Measurements from ENCODE around the gene MRPL57.
"Not testable (repeated sequence)": the region's sequence is repeated elsewhere in the genome, so short reads cannot be mapped to it uniquely, and the experiment has no call there.

MRPL57 gene

DNA sequence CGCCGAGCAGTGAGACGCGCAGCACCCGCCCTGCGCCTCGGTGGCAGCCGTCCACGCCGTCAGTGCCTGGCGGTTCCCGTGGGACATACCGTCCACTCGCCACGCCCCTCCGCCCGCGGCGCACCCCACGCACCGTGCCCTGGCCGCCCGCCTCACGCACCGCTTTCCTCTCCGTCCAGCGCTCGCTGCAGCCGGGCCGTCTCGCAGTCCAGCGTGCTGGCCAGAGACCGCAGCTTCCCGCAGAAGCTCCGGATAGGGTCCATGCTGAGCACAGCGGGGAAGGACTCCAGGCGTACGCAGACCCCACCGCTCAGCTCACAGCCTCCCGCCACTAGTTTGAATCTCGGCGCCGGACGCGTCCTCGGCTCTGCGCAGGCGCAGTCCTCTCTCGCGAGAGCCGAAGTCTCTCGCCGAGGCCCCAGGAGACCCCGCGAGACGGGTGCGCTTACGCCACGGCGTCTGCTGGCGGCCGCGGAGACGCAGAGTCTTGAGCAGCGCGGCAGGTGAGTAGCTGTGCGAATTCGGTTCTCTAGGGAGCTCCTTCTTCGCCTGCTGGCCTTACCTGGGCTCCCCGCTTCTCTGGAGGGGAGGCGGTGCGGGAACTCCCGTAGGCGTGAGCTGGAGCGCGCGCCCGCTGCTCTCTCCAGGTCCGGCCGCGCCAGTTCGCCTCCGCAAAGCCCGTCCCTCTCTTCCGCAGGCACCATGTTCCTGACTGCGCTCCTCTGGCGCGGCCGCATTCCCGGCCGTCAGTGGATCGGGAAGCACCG is at the start of gene MRPL57, which contains the start of gene SKA3:
Gene MRPL57 (plus strand): TSS at position 444 of the 767 bp plus-strand sequence. CDS start 259 bp downstream, at position 703.
Gene SKA3 (minus strand): TSS at position 338 of the 767 bp plus-strand sequence. CDS start 75 bp downstream, at position 263.
- peak within 1 kb of the TSS; percentile 60 for H3K4me3 ChIP-seq (ENCODE audit: low read depth, low read length)

GRCh38 chr13:21130116-21130515 is 46.3 kb upstream of the MRPL57 start:
- H3K4me3 ChIP-seq (ENCODE audit: low read depth, low read length), result no peak overlapping the region

- no peak overlapping the region for H3K4me3 ChIP-seq (ENCODE audit: low read depth, low read length)
Measured at GRCh38 chr13:21133077-21133476, 43.4 kb upstream of the MRPL57 start.

DNA sequence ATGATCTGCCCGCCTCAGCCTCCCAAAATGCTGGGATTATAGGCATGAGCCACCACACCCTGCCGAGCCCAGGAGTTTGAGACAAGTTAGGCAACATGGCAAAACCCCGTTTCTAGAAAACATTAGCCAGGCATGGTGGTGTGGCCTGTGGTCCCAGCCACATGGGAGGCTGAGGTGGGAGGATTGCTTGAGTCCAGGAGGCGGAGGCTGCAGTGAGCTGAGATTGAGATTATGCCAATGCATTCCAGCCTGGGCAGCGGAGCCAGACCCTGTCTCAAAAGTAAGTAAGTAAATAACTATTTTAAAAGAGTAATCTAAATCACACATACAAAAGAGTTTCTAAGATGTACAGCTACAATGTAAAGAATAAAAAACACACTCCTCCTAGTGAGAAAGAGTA is 42.0 kb upstream of the MRPL57 start:
- H3K4me3 ChIP-seq (ENCODE audit: low read depth, low read length), result no peak overlapping the region

- not testable (repeated sequence) for H3K4me3 ChIP-seq (ENCODE audit: low read depth, low read length)
Measured at GRCh38 chr13:21135833-21136232, 40.6 kb upstream of the MRPL57 start.

GRCh38 chr13:21137696-21138095 is 38.8 kb upstream of the MRPL57 start:
- no peak overlapping the region for H3K4me3 ChIP-seq (ENCODE audit: low read depth, low read length)

GRCh38 chr13:21138561-21138960 is 37.9 kb upstream of the MRPL57 start:
- no peak overlapping the region for H3K4me3 ChIP-seq (ENCODE audit: low read depth, low read length)

DNA sequence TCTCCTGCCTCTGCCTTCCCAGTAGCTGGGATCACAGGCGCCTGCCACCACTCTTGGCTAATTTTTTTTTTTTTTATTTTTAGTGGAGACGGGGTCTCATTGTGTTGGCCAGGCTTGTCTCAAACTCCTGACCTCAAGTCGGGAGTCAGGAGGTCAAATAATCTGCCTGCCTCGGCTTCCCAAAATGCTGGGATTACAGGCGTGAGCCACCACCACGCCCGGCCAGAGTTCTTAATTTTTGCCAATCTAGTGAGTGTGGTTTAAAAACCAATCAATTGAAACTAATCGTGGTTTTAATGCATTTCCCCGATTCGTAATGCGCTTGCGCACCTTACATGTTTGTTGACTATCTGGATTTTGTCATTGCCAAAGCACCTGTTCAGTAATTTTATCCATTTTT is 37.1 kb upstream of the MRPL57 start:
- H3K4me3 ChIP-seq (ENCODE audit: low read depth, low read length), result peak overlapping the region; percentile 99

GRCh38 chr13:21142766-21143165 is 33.7 kb upstream of the MRPL57 start:
- peak overlapping the region; percentile 1 for H3K4me3 ChIP-seq (ENCODE audit: low read depth, low read length)

GRCh38 chr13:21147827-21148226 is 28.6 kb upstream of the MRPL57 start:
- H3K4me3 ChIP-seq (ENCODE audit: low read depth, low read length), result no peak overlapping the region

DNA sequence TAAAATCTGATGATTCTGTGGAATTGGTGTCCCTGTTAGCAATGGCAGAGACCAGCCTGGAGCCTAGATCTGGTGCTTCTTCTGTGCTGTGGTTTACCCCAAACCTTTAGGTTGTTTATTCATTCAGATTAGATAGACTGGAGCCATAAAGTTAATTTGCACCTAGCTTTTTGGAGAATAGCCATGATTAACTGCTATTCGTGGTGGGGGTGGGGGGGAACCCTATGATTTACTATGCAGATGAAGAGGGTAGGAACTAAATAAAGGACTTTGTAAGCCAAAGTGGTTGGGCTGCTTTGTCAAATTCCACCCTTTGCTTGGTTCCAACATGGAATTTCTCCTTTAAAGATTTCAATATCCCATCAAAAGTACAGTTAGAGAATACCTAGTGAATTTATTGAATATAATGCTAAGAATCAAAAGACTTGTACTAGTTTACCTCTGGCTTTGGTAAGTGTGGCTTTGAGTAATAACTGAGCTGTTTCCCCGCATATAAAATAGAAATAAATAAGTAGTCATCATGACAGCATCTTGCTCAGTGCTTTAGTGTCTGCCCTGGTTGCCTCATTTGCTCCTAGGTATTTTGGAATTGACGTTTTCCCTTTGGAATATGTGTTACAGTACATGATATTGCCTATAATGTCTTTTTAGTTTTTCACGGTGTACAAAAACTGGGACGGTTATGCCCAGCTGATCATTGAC is 27.8 kb upstream of the MRPL57 start:
- H3K4me3 ChIP-seq (ENCODE audit: low read depth, low read length), result no peak overlapping the region

- no peak overlapping the region for H3K4me3 ChIP-seq (ENCODE audit: low read depth, low read length)
Measured at GRCh38 chr13:21149568-21149967, 26.9 kb upstream of the MRPL57 start.

- no peak overlapping the region for H3K4me3 ChIP-seq (ENCODE audit: low read depth, low read length)
Measured at GRCh38 chr13:21150013-21150412, 26.4 kb upstream of the MRPL57 start.

DNA sequence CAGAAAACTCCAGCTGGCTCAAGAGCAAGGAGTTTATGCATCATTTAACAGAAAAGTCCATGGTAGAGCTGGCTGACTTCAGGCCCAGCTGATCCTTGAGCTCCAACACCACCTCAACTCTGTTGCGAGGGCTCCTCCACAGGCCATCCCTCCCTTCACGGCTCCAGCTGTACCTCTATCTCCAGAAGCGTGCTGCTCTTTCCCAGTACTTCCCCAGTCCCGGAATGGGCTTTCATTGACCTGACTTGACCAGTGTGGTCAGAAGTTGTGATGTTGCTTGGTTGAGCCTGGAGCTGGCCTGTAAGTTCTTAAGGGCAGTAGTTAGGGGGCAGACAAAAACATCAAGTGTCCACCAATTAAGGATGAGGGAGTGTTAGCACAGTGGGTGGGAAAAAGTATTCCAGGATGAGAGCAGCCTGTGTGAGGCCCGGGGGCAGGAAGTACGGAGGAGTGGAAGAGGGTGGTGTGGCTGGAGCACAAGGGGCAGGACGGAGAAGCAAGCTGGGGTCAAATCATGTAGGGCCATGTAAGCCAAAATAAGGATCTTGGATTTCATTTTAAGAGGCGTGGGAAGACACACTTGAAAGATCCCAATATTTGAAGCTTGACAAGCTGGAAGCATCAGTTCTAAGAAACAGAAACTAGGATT is 24.1 kb upstream of the MRPL57 start:
- H3K4me3 ChIP-seq (ENCODE audit: low read depth, low read length), result no peak overlapping the region

DNA sequence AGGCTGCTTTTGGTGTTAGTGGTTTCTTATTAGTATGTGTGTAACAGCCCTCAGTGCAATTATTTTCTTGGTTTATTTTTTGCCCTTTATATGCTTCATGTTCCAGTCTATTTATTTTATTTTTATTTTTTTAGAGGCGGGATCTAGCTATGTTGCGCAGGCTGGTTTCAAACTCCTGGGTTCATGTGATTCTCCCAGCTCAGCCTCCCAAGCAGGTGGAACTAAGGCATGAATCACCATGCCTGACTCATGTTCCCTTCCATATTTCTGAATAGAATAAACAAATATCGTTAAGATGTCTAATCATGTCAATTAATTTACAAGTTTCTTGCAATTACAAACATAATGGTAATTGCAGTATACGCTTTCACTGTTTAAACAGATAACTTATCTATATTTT is 11.8 kb upstream of the MRPL57 start:
- H3K4me3 ChIP-seq (ENCODE audit: low read depth, low read length), result no peak overlapping the region

DNA sequence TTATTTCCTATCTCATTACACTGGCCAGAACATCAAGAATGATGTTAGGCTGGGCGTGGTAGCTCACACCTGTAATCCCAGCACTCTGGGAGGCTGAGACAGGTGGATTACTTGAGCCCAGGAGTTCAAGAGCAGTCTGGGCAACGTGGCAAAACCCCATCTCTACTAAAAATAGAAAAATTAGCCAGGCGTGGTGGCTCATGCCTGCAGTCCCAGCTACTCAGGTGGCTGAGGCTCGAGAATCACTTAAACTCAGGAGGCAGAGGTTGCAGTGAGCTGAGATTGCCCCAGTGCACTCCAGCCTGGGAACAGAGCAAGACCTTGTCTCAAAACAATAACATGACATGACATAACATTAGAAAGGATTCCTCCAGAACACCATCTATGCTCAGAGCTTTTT is 10.9 kb upstream of the MRPL57 start:
- H3K4me3 ChIP-seq (ENCODE audit: low read depth, low read length), result not testable (repeated sequence)

- no peak overlapping the region for H3K4me3 ChIP-seq (ENCODE audit: low read depth, low read length)
Measured at GRCh38 chr13:21171420-21171819, 5.0 kb upstream of the MRPL57 start.

GRCh38 chr13:21173767-21174166 is 2.7 kb upstream of the MRPL57 start:
- H3K4me3 ChIP-seq (ENCODE audit: low read depth, low read length), result not testable (repeated sequence)

GRCh38 chr13:21175656-21176214 is 723 bp upstream of the MRPL57 start:
- H3K4me3 ChIP-seq (ENCODE audit: low read depth, low read length), result peak overlapping the region; percentile 60

DNA sequence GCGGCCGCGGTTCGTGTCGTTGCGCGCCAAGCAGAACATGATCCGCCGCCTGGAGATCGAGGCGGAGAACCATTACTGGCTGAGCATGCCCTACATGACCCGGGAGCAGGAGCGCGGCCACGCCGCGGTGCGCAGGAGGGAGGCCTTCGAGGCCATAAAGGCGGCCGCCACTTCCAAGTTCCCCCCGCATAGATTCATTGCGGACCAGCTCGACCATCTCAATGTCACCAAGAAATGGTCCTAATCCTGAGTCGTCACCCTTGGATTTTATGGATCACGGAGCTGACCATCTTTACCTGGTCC is 475 bp downstream of the MRPL57 start:
- H3K4me3 ChIP-seq (ENCODE audit: low read depth, low read length), result peak overlapping the region; percentile 60

- no peak overlapping the region for H3K4me3 ChIP-seq (ENCODE audit: low read depth, low read length)
Measured at GRCh38 chr13:21181671-21182070, 5.2 kb downstream of the MRPL57 start.

DNA sequence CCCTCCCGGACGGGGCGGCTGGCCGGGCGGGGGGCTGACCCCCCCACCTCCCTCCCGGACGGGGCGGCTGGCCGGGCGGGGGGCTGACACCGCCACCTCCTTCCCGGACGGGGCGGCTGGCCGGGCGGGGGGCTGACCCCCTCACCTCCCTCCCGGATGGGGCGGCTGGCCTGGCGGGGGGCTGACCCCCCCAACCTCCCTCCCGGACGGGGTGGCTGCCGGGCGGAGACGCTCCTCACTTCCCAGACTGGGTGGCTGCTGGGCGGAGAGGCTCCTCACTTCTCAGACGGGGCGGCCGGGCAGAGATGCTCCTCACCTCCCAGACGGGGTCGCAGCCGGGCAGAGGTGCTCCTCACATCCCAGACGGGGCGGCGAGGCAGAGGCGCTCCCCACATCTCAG is 10.0 kb downstream of the MRPL57 start:
- not testable (repeated sequence) for H3K4me3 ChIP-seq (ENCODE audit: low read depth, low read length)
